DMS53 treated with DMSO at 0.1 percent for 48 hours (cell line): ENCODE data around the gene CDH12.
"Not testable (repeated sequence)": the region's sequence is repeated elsewhere in the genome, so short reads cannot be mapped to it uniquely, and the experiment has no call there.

Experiments used
- DNase-seq: peaks from one replicate; lab custom pipeline; 2025; ENCODE audit not compliant: unreplicated experiment; lab: John Stamatoyannopoulos, UW

The CDH12 gene

DNA sequence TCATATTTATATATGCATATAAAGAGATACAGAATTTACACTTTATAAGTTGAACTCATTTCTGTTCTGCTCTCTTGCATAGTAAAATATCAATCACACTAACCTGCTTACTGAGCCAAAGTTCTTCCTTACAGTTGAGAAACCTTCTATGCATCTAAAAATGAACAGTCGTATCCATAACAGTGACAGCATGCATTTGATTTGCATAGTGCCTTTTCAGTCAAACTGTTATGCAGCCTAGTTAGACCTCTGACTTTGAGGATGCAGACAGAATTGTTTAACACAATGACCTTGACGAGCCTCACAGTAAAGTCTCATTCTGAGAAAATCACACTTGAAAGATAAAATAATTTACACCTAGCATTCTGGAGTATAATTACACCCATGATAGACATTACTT lies 683.9 kb downstream of the CDH12 start:
- not testable (repeated sequence) for DNase-seq

DNA sequence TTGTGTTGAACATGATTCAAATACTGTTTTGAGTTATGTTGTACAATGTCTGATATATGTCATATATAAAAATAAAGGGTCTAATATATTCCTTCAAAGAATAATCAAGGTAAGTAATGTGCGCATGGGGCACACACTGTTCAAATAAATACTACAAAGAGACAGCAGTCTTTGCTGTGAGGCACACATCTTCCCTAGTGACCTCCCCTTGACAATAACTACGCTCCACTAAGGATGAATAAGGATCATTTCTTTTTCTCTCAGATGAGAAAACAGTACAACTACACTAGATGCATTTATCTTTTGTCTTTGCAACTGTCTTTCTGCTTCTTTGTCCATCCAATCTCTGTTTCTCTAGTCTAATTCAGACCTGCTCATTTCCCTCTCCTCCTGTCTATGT lies 684.4 kb downstream of the CDH12 start:
- not testable (repeated sequence) for DNase-seq

DNA sequence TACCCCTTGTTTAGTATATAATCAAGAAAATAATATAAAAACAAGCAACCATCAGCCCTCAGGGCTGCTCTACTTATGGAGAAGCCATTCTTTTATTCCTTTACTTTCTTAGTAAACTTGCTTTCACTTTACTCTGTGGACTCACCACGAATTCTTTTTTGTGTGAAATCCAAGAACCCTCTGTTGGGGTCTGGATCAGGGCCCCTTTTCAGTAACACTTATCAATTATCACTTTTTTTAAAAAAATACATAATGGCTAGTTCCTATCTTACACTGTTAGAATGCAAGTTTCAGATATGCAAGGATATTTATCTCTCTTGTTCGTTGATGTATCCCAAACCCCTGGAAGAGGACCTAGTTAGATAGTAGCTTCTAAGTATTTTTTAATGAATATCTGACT lies 687.2 kb downstream of the CDH12 start:
- DNase-seq, result not testable (repeated sequence)

DNA sequence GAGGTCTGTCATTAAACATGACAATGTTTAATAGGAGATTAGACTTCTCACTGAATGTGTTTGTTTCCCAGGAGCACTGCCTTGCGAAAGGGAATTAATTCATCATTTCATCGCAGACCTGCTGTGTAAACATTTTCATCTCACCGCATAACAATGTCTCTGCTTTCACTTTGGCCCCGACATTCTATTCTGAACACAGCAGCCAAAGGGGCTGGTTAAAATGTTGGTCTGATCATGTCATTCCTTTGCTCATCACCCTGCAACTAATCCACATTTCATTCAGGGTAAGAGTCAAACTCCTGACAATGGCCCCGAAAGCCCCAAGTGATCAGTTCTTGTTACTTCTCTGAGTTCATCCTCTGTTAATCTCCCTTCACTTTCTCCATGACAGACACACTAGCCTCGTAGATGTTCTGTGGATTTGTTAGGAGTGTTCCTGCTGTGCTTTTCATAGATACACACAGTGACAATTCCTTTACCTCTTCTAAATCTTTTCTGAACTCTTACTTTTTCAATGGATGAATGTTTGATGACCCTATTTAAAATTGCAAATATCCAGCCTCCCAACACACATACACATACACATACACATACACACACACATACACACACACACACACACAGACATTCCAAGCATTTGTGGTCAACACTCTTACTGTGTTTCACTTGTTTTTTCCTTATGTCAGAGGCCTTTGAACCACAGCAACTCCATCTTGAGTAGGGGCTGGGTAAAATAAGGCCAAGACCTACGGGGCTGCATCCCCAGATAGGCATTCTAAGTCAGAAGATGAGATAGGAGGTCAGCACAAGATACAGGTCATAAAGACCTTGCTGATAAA lies 688.0 kb downstream of the CDH12 start:
- DNase-seq, result not testable (repeated sequence)

DNA sequence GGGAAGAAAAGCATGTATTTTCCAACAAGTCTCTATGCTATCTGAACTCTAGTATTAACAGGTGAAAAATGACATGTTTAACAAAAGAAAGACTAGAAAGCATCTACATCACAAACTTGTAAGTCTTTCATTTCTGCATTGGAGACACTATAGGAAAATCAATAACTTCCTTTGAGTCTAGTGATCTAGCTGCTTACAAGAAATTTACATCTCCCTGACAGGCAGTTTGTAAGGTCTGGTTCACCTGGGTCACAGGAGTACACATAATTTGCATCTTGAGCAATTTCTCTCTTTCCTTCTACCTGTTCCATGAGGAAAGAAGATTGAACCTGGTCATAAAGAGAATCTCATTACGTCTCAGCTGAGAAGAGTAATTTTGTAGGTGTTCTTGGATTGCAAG lies 696.2 kb downstream of the CDH12 start:
- not testable (repeated sequence) for DNase-seq

DNA sequence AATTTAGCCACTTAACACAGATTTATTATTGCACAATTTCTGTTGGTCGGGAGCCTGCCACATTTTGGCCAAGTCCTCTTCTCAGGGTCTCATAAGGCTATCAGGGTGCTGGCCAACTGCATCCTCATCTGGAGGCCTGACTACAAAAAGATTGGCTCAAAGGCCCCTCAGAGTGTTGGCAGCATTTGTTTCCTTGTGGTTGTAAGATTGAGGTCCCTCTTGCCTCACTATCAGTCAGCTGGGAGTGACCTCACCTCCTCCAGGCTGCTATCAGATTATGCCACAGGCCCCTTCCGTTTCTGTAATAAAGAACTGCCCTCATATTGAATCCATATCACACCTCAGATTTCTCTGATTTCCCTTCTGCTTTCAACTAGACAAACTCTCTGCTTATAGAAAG lies 698.4 kb downstream of the CDH12 start:
- DNase-seq, result not testable (repeated sequence)

DNA sequence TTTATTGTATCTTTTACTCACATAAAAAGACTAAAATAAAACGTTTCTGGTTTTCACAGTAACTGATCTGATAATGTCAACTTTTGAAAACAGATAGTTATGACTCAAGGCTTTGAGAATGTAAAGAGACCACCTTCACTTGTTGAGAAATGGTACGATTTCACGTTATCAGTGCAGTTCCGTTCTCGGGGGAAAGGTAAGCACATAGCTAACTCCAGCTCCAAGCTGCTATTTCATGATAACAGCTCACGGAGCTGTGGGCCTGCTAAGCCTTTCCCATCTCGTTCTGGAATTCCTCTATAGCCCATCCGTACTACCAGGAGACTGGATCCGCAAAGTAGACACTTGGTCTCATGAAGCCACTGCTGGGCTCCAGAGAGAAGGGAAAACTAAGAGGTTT lies 701.3 kb downstream of the CDH12 start:
- DNase-seq, result not testable (repeated sequence)

DNA sequence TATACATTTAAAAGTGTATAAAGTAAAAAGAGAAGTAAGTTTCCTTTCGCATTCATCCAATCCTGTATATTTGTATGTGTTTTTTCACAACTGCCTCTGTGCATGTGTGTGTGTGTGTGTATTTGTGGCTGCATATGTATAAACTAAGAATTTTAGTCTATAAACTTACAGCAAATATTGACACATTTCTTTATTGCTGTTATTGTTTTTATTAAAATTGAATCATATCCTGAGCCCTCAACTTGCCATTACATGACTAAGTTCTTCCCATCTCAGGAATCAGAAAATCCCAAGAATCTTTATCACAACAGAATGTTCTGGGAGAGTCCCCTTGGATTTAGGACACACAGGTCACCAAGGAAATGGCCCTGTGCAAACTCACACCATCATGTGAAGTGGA lies 712.7 kb downstream of the CDH12 start:
- DNase-seq, result not testable (repeated sequence)

DNA sequence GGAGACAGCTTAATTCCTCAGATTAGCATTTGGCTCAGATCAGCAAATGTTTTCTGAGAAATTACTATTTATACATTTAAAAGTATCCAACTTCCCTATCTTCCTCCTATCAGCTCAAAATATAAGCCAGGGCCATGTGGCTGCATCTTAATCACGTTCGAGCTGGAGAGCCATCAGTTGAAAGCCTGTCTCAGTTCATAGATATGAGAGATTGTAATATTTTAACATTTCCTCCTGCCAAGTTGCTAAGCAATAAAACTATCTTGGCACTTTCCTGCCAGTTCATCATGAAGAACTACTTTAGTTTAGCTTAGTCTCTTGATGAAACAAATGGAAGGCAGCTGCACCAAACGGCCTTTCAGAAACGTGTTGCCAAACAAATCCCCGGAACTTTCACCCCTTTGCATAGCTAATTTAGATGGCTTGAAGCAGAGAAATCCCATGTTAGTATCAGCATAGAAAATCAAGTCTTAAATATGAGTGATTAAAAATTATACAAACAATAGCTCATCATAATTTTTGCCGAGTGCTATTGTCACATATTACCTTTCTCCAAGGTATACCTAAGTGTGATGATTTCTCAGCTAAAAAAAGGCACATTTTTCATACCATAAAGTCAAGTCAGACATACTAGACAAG lies 713.4 kb downstream of the CDH12 start:
- DNase-seq, result not testable (repeated sequence)

DNA sequence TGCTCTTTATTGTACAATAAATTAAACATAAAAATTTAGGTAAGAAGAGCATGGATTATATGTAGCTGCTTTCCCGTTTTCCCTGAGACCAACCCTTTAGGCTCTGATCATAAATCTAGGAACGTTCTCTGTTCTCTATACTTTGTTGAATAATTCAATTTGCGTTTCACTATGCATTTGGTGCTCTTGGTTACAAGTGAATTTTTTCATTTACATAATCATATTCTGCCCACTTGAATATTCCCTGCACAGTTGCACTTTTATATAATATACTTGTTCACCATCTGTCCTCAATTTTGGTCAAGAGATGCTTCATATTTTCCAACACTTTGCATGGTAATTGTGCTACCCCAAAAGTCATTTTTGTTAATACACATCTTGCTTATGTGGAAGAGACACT lies 741.8 kb downstream of the CDH12 start:
- DNase-seq, result no peak

DNA sequence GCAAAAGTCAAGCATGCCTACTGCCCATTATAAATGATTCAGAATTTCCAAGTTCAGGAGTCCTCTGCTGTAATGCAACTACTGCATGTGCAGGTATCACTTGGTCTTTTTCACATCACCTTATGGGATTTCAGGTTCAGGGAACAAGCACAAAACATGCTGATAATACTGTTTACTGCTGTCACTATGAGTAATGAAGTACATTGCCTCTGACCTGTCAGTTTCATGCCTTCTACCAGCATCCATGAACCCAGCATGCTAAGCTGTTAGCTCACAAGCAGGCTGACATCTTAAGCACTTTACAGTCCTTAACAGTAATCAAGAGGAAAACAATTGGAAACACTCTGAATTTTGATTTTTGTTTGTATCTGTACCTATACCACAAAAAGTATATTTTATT lies 743.8 kb downstream of the CDH12 start:
- DNase-seq, result no peak

DNA sequence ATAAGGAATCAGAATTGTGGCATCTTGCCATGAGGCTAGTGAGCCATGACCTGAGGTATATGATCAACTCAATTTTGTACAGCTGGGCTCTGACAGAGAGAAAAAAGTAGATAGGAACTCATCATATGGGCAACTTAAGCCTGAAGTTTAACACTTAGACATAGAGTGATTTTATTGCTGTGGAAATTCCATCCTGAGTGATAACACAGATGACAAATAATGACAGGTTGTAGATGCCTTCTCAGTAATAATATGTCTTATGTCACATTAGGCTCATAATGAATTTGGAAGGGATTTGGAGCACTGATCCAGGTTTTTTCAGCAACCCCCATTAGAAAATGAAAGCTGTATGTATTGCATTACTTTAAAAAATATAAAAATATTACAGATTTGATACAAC lies 744.6 kb downstream of the CDH12 start:
- DNase-seq, result no peak

DNA sequence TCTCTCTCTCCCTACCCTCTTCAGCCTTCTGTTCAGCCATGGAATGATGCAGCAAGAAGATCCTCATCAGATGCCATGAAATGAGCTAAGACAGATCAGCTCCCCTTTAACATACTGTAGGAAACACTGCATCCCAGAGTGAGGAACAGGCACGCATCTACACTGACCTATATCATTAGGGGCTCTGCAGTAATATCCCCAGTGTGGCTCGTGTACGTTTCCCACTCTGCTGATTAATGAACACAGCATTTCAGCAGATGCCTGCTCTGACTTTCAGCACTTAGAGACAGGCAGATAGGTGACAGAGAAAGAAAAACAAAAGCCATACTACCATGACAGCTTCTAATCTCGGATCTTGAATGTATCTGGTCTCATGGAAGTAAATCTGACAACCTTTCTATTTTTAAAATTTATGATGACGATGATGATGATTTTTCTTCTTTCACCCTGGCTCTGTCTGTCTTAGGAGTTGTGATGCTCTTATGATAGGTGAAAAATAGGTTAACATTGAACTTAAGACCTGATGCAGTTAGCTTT lies 750.3 kb downstream of the CDH12 start:
- no peak for DNase-seq

DNA sequence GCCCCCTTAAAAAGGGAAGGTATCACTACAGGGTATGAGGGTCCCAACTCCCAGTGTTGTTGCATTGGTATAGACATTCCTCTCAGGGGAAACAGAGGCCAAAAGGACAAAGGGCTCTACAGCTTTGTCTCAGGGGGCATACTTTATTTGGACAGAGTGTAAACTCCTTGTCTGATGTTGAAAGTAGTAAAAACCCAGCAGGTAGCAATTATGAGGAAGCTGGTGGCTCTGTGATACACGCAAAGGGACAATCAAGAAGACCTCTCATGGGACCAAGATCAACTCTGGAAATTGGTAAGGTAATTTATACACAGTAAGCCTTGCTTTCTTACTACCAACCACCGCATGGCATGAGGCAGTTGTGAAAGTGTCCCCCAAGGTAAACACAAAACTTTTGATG lies 764.6 kb downstream of the CDH12 start:
- DNase-seq, result no peak

DNA sequence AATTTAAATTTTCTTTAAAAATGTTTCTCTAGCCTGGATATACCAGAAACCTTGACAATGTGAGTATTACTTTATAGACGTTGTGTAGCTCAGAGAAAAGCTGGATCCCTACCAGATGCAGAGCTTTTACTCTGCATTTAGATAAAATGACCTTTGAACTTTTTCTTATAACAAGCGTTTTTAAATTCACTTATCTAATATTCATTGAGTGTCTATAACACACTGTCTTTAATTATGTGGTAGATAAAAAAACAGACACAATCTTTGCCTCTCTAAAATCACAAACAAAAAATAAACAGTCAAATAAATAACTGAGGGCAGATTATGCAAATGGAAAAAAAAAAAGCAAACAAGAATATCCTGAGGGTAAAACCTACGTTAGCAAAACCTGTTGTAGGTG lies 773.6 kb downstream of the CDH12 start:
- DNase-seq, result no peak

DNA sequence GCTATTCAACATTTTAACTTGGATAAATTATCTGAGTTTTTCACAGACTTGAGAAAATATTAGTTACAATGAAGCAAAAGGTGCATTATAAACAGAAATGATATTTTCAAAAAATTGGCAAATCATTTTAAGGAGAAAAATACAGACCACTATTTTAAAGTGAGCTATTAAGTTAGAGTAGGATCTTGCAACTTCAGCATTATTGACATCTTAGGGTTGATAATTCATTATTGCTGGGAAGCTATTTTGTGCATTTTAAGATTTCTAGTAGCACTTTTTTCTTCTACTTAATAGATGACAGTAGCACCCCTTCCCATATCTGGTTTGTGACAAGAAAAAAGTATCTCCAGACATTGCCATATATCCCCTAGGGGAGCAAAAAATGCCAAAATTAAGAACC lies 774.1 kb downstream of the CDH12 start:
- DNase-seq, result no peak

DNA sequence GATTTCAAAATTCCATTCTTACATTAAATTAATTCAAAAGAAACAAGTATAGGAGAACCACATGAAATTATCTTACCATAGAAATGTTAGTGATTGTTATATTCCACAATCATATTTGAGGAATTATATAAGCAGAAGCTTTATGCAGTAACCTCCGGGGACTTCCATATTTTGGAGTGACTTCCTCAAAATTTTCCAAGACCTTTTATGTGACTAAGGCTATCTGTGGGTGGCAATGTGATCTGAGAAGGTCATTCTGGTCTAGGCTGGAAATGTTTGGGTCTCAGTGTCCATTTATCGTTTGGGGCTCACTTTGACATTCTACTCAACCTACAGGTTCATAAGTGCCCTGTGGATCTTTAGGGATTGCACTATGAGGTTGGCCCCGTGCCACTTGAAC lies 776.6 kb downstream of the CDH12 start:
- no peak for DNase-seq

DNA sequence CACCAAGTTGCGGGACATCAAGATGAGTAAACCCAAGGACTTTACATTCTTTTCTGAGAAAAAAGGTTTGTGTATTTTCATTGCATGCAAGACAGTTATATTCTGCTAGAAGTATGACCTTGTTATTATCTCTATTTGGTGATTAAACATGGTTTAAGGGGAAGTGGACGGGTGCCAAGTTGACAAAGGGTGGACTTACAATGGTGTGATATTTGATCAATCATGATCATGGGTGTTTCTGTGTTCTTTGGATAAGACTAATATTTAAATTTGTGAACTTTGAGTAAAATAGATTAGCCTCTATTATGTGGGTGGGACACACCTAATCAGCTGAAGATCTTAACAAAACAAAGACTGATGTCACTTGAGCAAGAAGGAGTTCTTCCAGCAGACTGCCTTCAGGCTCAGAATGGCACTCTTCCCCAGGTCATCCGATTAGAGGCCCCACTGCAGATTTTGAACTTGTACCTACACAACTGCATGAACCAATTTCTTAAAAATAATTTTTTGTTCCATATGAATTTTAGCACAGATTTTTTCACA lies 782.9 kb downstream of the CDH12 start:
- DNase-seq, result no peak

DNA sequence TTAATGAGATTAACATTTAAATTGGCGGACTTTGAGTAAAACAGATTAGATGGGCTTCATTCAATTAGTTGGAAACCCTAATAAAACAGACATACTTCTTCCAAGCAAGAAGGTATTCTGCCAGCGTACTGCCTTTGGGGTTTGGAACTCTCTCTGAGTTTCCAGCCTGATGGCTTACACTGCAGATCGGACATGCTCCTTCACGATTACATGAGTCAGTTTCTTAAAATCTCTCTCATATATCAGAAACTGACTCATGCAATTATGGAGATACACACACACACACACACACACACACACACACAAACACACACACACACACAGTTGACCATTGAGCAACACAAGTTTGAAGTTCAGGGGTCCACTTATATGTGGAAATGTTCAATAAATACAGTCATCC lies 789.4 kb downstream of the CDH12 start:
- DNase-seq, result no peak

DNA sequence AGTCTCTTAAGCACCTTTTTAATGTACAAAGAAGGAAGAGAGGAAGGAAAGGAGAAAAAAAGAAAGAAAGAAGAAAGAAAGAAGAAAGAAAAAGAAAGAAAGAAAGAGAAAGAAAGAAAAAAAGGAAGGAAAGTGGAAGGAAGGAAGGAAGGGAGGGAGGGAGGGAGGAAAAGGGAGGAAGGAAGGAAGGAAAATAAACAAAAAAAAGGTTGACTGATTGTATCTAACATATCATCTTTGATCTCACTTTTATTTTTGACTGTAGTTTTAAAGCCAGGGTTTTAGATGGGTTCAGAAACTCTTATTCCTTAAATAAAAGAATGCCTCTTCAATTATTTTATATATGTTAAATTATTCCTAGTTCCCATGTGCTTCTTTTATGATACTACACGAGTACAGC lies 794.5 kb downstream of the CDH12 start:
- no peak for DNase-seq

DNA sequence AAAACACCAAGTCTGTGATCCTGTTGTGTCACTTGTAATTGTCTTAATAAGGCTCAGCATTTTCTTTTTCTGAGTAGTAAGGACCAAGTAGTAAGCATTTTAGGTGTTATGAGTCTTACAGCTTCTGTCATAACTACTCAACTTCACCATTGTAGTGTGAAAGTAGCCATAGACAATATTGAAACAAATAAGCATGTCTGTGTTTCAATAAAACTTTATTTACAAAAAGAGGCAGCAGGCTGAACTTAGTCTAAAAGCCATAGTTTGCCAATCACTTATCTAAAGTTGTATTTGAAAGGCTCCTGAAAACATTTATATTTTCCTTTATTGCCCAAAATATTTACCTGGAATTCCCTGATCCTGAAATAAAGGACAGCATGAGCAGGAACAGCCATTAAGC lies 796.1 kb downstream of the CDH12 start:
- DNase-seq, result no peak

DNA sequence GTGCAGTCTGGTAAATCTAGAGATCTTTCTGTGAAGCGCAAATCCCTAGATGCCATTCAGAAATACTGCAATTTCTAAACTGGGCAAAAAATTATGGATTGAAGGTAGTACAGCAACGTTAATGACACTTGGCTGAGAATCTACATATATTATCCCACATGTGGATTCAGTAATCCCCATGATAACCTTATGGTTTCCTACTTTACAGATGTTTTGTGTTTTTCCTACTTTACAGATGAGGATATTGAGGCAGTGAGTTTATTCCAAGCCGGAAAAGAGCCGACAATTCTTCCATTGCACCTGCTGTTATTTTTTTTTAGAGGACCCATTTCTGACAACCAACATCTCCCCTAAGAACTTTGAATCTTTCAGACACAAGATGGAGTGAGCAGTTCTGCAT lies 796.5 kb downstream of the CDH12 start:
- DNase-seq, result no peak
